Measurements from ENCODE around the gene LDHA. TPM values are rescaled to one million over a fixed set of nuclear protein-coding genes. Genes with fewer than 3 reads are reported as not detected.

LDHA gene
- total RNA-seq, 1 experiment from 2014 or later = 396 TPM

GRCh38 chr11:18449251-18449650 is 54.9 kb downstream of the LDHA start:
- Histone ChIP-seq H3K9me3 (no peaks in the 10 kb centered on the region), H3K36me3 (ENCODE audit: control insufficient read depth, insufficient read depth, low read length) (no peaks in the 10 kb centered on the region), H3K4me3 (ENCODE audit: low read depth, low read length) (no peak overlapping the region), H3K4me1 (no peaks in the 10 kb centered on the region), H3K27me3 (replicated peaks; ENCODE audit: control insufficient read depth, insufficient read depth, low read length) (no peaks in the 10 kb centered on the region)
- no peaks in the 10 kb centered on the region for H3K36me3 Mint-ChIP-seq (ENCODE audit: insufficient read depth, unreplicated experiment)
- ChIA-PET POLR2A (no interaction called here), CTCF (interaction anchor here (0.7 to 1.2 kb wide), 2 partner anchors 39 to 369 kb away, joined by 3 to 4 read pairs; no protein-coding TSS in a partner anchor)
- no peak for DNase-seq
- H3K9me3 Mint-ChIP-seq (ENCODE audit: unreplicated experiment) = no peaks in the 10 kb centered on the region
- no peaks in the 10 kb centered on the region for H3K4me1 Mint-ChIP-seq (ENCODE audit: low read depth, unreplicated experiment)
- H3K27ac Mint-ChIP-seq (ENCODE audit: unreplicated experiment) = no peak overlapping the region
- intact Hi-C loops (cut with micrococcal nuclease; ENCODE audit: unreplicated experiment) = no loop called here
- no peak overlapping the region for H3K4me3 Mint-ChIP-seq (ENCODE audit: unreplicated experiment)
- no peak for TF ChIP-seq CTCF (IDR thresholded peaks at IDR 0.05; ENCODE audit: insufficient read depth in 1 of 2, low read depth in 1 of 2, low read length in 1 of 2, severe bottlenecking in 1 of 2, unreplicated experiment in 1 of 2)
- BruUV-seq (replicated peaks) = no TSS peak
- peaks cover 8% of the 10 kb centered on the region for H3K27me3 Mint-ChIP-seq (ENCODE audit: insufficient read depth, unreplicated experiment)

- no peaks in the 10 kb centered on the region for H3K9me3 ChIP-seq
- intact Hi-C loops (cut with micrococcal nuclease; ENCODE audit: unreplicated experiment) = no loop called here
- H3K27me3 Mint-ChIP-seq (ENCODE audit: insufficient read depth, unreplicated experiment) = no peaks in the 10 kb centered on the region
- H3K4me3 Mint-ChIP-seq (ENCODE audit: unreplicated experiment) = no peak overlapping the region
- DNase-seq = no peak
- CTCF ChIA-PET = no interaction called here
- POLR2A ChIA-PET = no interaction called here
- H3K27ac Mint-ChIP-seq (ENCODE audit: unreplicated experiment) = no peak overlapping the region
- no peaks in the 10 kb centered on the region for H3K9me3 Mint-ChIP-seq (ENCODE audit: unreplicated experiment)
- no peak overlapping the region for H3K4me3 ChIP-seq (ENCODE audit: low read depth, low read length)
- BruUV-seq (replicated peaks) = no TSS peak
- H3K36me3 Mint-ChIP-seq (ENCODE audit: insufficient read depth, unreplicated experiment) = no peaks in the 10 kb centered on the region
- no peaks in the 10 kb centered on the region for H3K36me3 ChIP-seq (ENCODE audit: control insufficient read depth, insufficient read depth, low read length)
- H3K4me1 Mint-ChIP-seq (ENCODE audit: low read depth, unreplicated experiment) = peaks cover 19% of the 10 kb centered on the region
- peaks cover 15% of the 10 kb centered on the region for H3K4me1 ChIP-seq
- H3K27me3 ChIP-seq (replicated peaks; ENCODE audit: control insufficient read depth, insufficient read depth, low read length) = no peaks in the 10 kb centered on the region
- no peak for TF ChIP-seq CTCF (IDR thresholded peaks at IDR 0.05; ENCODE audit: insufficient read depth in 1 of 2, low read depth in 1 of 2, low read length in 1 of 2, severe bottlenecking in 1 of 2, unreplicated experiment in 1 of 2)
Measured at GRCh38 chr11:18452927-18453326, 58.6 kb downstream of the LDHA start.

GRCh38 chr11:18455686-18456372 is 61.5 kb downstream of the LDHA start, which contains the start of gene LDHAL6A:
Gene LDHAL6A, plus strand, starts transcription at chr11:18455856. Its CDS starts 825 bp downstream, at chr11:18456681.
- BruUV-seq (replicated peaks) = no TSS peak
- Mint-ChIP-seq H3K27ac (ENCODE audit: unreplicated experiment) (no peak within 1 kb of the TSS), H3K4me1 (ENCODE audit: low read depth, unreplicated experiment) (peaks cover 27% of the 10 kb centered on the region), H3K27me3 (ENCODE audit: insufficient read depth, unreplicated experiment) (no peaks in the 10 kb centered on the region), H3K9me3 (ENCODE audit: unreplicated experiment) (no peaks in the 10 kb centered on the region), H3K36me3 (ENCODE audit: insufficient read depth, unreplicated experiment) (no peaks in the 10 kb centered on the region), H3K4me3 (ENCODE audit: unreplicated experiment) (no peak within 1 kb of the TSS)
- no peak for DNase-seq
- ChIA-PET POLR2A (no interaction called here), CTCF (no interaction called here)
- Histone ChIP-seq H3K36me3 (ENCODE audit: control insufficient read depth, insufficient read depth, low read length) (no peaks in the 10 kb centered on the region), H3K4me1 (peaks cover 33% of the 10 kb centered on the region), H3K27me3 (replicated peaks; ENCODE audit: control insufficient read depth, insufficient read depth, low read length) (no peaks in the 10 kb centered on the region), H3K9me3 (no peaks in the 10 kb centered on the region), H3K4me3 (ENCODE audit: low read depth, low read length) (no peak within 1 kb of the TSS)
- intact Hi-C loops (cut with micrococcal nuclease; ENCODE audit: unreplicated experiment) = loop anchor here (2.0 kb wide), 1 partner anchor 61 kb away; the partner anchor contains the start of gene LDHA
- TF ChIP-seq CTCF (IDR thresholded peaks at IDR 0.05; ENCODE audit: insufficient read depth in 1 of 2, low read depth in 1 of 2, low read length in 1 of 2, severe bottlenecking in 1 of 2, unreplicated experiment in 1 of 2) = no peak
